Neural cell (in vitro differentiated cells): Measurements from ENCODE around the gene TAGLN. TPM values are rescaled to one million over a fixed set of nuclear protein-coding genes. Genes with fewer than 3 reads are reported as not detected.
"Not testable (repeated sequence)": the region's sequence is repeated elsewhere in the genome, so short reads cannot be mapped to it uniquely, and the experiment has no call there.

Experiments
- H2AFZ ChIP-seq: fragments of 200-600, 300-800 bp; sonication (generic), shearing (Covaris generic); 2 replicates; pipeline ENCODE4 v1.6.0; 2014; ENCODE audit warnings: low read depth, mild to moderate bottlenecking, antibody characterized with exemption, low read length, moderate library complexity
- H3F3A ChIP-seq: fragments of 200-600 bp; shearing (Covaris generic); 2 replicates; pipeline ENCODE4 v1.6.1; 2016; ENCODE audit warnings: mild to moderate bottlenecking, moderate library complexity, mixed read lengths, antibody characterized with exemption, low read length; ENCODE audit not compliant: insufficient read depth, poor library complexity, severe bottlenecking
- H3K27ac ChIP-seq: fragments of 200-600, 300-800 bp; sonication (generic), shearing (Covaris generic); 2 replicates; pipeline ENCODE4 v1.5.1; 2014; ENCODE audit warnings: mild to moderate bottlenecking, low read length, moderate library complexity
- H3K27me3 ChIP-seq: fragments of 300-800, 200-600 bp; sonication (generic), shearing (Covaris generic); 2 replicates; pipeline ENCODE4 v1.6.0; 2014; ENCODE audit warnings: mild to moderate bottlenecking, low read depth, low read length, moderate library complexity; ENCODE audit not compliant: insufficient read depth
- H3K36me3 ChIP-seq: fragments of 300-800, 200-600 bp; sonication (generic), shearing (Covaris generic); 2 replicates; pipeline ENCODE4 v1.5.1; 2014; ENCODE audit warnings: mild to moderate bottlenecking, antibody characterized with exemption, low read length, moderate library complexity; ENCODE audit not compliant: insufficient read depth
- H3K4me2 ChIP-seq: fragments of 300-800, 200-600 bp; sonication (generic), shearing (Covaris generic); 2 replicates; pipeline ENCODE4 v1.6.0; 2014; ENCODE audit warnings: mild to moderate bottlenecking, low read length
- H3K4me3 ChIP-seq: fragments of 300-800, 200-600 bp; sonication (generic), shearing (Covaris generic); 2 replicates; pipeline ENCODE4 v1.5.1; 2014; ENCODE audit warnings: mild to moderate bottlenecking, low read length, moderate library complexity
- H3K79me2 ChIP-seq: fragments of 200-600 bp; shearing (Covaris generic); replicated peaks from 2 replicates; pipeline ENCODE4 v1.6.0; 2014; ENCODE audit warnings: mild to moderate bottlenecking, low read length, moderate library complexity; ENCODE audit not compliant: insufficient read depth
- H3K9ac ChIP-seq: fragments of 300-800, 200-600 bp; sonication (generic), shearing (Covaris generic); 2 replicates; pipeline ENCODE4 v1.6.1; 2016; ENCODE audit warnings: mild to moderate bottlenecking, low read length, mixed read lengths
- H3K9me2 ChIP-seq: fragments of 200-600 bp; shearing (Covaris generic); 2 replicates; pipeline ENCODE4 v1.6.1; 2016; ENCODE audit warnings: mild to moderate bottlenecking, low read length, mixed read lengths; ENCODE audit not compliant: insufficient read depth
- H3K9me3 ChIP-seq: fragments of 200-600, 300-800 bp; sonication (generic), shearing (Covaris generic); 2 replicates; pipeline ENCODE4 v1.6.1; 2016; ENCODE audit warnings: mild to moderate bottlenecking, mixed run types, low read length, moderate library complexity, mixed read lengths
- H4K20me1 ChIP-seq: fragments of 200-600 bp; shearing (Covaris generic); 2 replicates; pipeline ENCODE4 v1.6.1; 2016; ENCODE audit warnings: mild to moderate bottlenecking, mixed run types; ENCODE audit not compliant: insufficient read depth
- CTCF ChIP-seq: fragments of 450-650 bp; IDR thresholded peaks from 2 replicates; pipeline ENCODE4 v1.5.1; 2014; ENCODE audit warnings: antibody characterized with exemption, mild to moderate bottlenecking, moderate library complexity; ENCODE audit not compliant: poor library complexity, severe bottlenecking
- EP300 ChIP-seq: fragments of 450-650 bp; conservative IDR thresholded peaks from 2 replicates; pipeline ENCODE4 v1.6.1; 2014; ENCODE audit warnings: antibody characterized with exemption, mild to moderate bottlenecking, moderate library complexity; ENCODE audit not compliant: poor library complexity, severe bottlenecking
- EZH2 ChIP-seq: fragments of 200-600, 300-800 bp; shearing (Covaris generic), sonication (generic); IDR thresholded peaks from 2 replicates; pipeline ENCODE4 v1.6.1; 2014; ENCODE audit warnings: antibody characterized with exemption, low read length, borderline replicate concordance, mild to moderate bottlenecking; ENCODE audit not compliant: insufficient read depth, poor library complexity, severe bottlenecking
- MXI1 ChIP-seq: fragments of 450-650 bp; conservative IDR thresholded peaks from 2 replicates; pipeline ENCODE4 v1.6.1; 2014; ENCODE audit warnings: antibody characterized with exemption, mild to moderate bottlenecking; ENCODE audit not compliant: poor library complexity, severe bottlenecking
- POLR2AphosphoS5 ChIP-seq: IDR thresholded peaks from 2 replicates; pipeline ENCODE4 v1.6.1; 2012
- RAD21 ChIP-seq: fragments of 450-650 bp; conservative IDR thresholded peaks from 2 replicates; pipeline ENCODE4 v1.6.1; 2014; ENCODE audit warnings: antibody characterized with exemption, mild to moderate bottlenecking, moderate library complexity
- REST ChIP-seq: IDR thresholded peaks from 2 replicates; pipeline ENCODE4 v1.6.1; 2012; ENCODE audit warnings: borderline replicate concordance
- SMC3 ChIP-seq: fragments of 450-650 bp; conservative IDR thresholded peaks from 2 replicates; pipeline ENCODE4 v1.6.1; 2014; ENCODE audit warnings: antibody characterized with exemption, mild to moderate bottlenecking, moderate library complexity; ENCODE audit not compliant: poor library complexity
- TAF1 ChIP-seq: IDR thresholded peaks from 2 replicates; pipeline ENCODE4 v1.6.1; 2012; ENCODE audit warnings: low read depth
- polyA plus RNA-seq: library from polyadenylated mRNA; depleted of rRNA; stranded (reverse); fragments of >200 nt; gene quantifications from 2 replicates; pipeline ENCODE4 v1.2.3, GENCODE V29; 2014

The TAGLN gene
- polyA plus RNA-seq, 1 donor from 2014 or later, result 15.7 TPM

DNA sequence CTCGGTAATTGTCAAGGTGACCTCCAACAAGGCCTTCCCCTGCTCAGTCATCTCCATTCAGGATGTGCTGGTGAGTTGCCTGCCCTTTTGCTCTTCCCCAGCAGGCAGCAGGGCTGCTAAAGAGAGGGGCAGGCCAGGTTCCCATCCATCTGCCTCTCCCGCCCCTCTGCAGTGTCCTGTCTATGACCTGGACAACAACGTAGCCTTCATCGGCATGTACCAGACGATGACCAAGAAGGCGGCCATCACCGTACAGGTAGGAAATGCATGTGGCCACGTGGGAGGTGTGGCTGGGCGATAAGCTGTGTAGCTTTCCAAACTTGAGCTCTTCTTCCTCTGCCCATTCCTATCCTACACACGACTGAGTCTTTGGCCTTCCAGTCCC is 16.6 kb upstream of the TAGLN start:
- H3K79me2 ChIP-seq, result no peaks in the 10 kb centered on the region
- H3K36me3 ChIP-seq, result no peaks in the 10 kb centered on the region
- no peaks in the 10 kb centered on the region for H3K9me3 ChIP-seq
- no peaks in the 10 kb centered on the region for H3K27me3 ChIP-seq
- H3K27ac ChIP-seq, result no peak overlapping the region
- H3K4me2 ChIP-seq, result no peak overlapping the region
- no peak overlapping the region for H3K4me3 ChIP-seq
- H3F3A ChIP-seq, result no peaks in the 10 kb centered on the region
- H3K9ac ChIP-seq, result no peak overlapping the region
- no peaks in the 10 kb centered on the region for H4K20me1 ChIP-seq
- no peaks in the 10 kb centered on the region for H3K9me2 ChIP-seq
- H2AFZ ChIP-seq, result no peak overlapping the region
- TF ChIP-seq REST, result no peak
- no peak for TF ChIP-seq POLR2AphosphoS5
- no peak for TF ChIP-seq EP300
- no peak for TF ChIP-seq MXI1
- TF ChIP-seq EZH2, result no peak
- no peak for TF ChIP-seq CTCF
- no peak for TF ChIP-seq TAF1
- TF ChIP-seq RAD21, result no peak
- TF ChIP-seq SMC3, result no peak

- H3K27ac ChIP-seq, H3K9me2 ChIP-seq, H2AFZ ChIP-seq: not testable (repeated sequence)
Measured at GRCh38 chr11:117183178-117183577, 16.0 kb upstream of the TAGLN start.

DNA sequence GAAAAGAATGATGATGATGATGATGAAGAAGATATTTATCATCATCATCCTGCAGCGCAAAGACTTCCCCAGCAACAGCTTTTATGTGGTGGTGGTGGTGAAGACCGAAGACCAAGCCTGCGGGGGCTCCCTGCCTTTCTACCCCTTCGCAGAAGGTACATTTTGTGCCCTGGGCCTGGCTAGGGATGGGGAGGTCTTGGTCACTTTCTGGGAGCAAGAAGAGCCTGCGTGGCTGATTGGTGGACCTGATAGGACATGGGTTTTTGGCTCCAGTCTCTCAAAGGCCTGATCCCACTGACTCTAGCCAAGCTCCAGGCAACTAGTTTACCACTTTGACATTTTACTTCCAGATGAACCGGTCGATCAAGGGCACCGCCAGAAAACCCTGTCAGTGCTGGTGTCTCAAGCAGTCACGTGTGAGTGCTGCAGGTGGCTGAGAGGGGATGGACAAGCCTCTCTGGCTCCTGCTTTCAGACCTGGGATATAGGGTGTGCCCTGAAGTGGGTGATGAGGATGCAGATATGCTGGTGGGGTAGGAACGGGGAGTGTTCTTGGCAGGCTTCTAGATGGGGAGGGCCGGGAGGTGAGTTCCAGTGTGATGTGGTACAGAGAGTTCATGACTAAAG is 15.3 kb upstream of the TAGLN start:
- no peak overlapping the region for H3K4me2 ChIP-seq
- H3K79me2 ChIP-seq, result no peaks in the 10 kb centered on the region
- H2AFZ ChIP-seq, result no peak overlapping the region
- H3K9me3 ChIP-seq, result no peaks in the 10 kb centered on the region
- no peak overlapping the region for H3K27ac ChIP-seq
- H3K9ac ChIP-seq, result no peak overlapping the region
- no peaks in the 10 kb centered on the region for H4K20me1 ChIP-seq
- no peaks in the 10 kb centered on the region for H3K27me3 ChIP-seq
- no peaks in the 10 kb centered on the region for H3K9me2 ChIP-seq
- no peaks in the 10 kb centered on the region for H3K36me3 ChIP-seq
- H3F3A ChIP-seq, result no peaks in the 10 kb centered on the region
- TF ChIP-seq SMC3 (no peak), RAD21 (no peak)
- no peak overlapping the region for H3K4me3 ChIP-seq

More at GRCh38 chr11:117183178-117183577, 16.0 kb upstream of the TAGLN start:
- not testable (repeated sequence) for H3K36me3 ChIP-seq, H3K4me3 ChIP-seq, H3K9ac ChIP-seq, H3K79me2 ChIP-seq, H4K20me1 ChIP-seq, H3K4me2 ChIP-seq, H3K9me3 ChIP-seq, H3K27me3 ChIP-seq, H3F3A ChIP-seq
